Keratinocyte (primary cell): ENCODE data around the gene OR5K3.

ENCODE experiments used
- EZH2 ChIP-seq: IDR thresholded peaks from one replicate; pipeline ENCODE4 v1.6.1; 2012; ENCODE audit warnings: inconsistent platforms, mild to moderate bottlenecking, low read length, moderate library complexity
- TF ChIP-seq, protein P1 (sequence below), 3 experiments: IDR thresholded peaks in 1 of 3; conservative IDR thresholded peaks in 1 of 3; optimal IDR thresholded peaks in 1 of 3; 2 replicates in 2 of 3; 3 replicates in 1 of 3; pipeline versions ENCODE3 to v1.5.1; 2011; ENCODE audit warnings: low read length in 3 of 3, mild to moderate bottlenecking in 3 of 3, moderate library complexity in 2 of 3, control low read depth in 1 of 3, inconsistent platforms in 1 of 3; ENCODE audit not compliant: insufficient read depth in 2 of 3; ENCODE audit errors: extremely low read depth in 1 of 3

DNA sequence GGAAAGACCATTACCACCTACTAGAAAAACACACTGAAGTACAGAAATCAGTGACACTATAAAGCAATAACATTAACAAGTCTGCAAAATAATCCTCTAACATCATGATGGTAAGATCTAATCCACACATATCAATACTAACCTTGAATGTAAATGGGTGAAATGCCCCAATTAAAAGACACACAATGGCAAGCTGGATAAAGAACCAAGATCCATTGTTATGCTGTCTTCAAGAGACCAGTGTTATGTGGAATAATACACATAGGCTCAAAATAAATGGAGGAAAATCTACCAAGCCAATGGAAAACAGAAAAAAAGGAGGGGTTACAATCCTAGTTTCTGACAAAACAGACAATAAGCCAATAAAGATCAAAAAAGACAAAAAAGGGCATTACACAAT lies 13.5 kb downstream of the OR5K3 start:
- TF ChIP-seq, protein P1, sequence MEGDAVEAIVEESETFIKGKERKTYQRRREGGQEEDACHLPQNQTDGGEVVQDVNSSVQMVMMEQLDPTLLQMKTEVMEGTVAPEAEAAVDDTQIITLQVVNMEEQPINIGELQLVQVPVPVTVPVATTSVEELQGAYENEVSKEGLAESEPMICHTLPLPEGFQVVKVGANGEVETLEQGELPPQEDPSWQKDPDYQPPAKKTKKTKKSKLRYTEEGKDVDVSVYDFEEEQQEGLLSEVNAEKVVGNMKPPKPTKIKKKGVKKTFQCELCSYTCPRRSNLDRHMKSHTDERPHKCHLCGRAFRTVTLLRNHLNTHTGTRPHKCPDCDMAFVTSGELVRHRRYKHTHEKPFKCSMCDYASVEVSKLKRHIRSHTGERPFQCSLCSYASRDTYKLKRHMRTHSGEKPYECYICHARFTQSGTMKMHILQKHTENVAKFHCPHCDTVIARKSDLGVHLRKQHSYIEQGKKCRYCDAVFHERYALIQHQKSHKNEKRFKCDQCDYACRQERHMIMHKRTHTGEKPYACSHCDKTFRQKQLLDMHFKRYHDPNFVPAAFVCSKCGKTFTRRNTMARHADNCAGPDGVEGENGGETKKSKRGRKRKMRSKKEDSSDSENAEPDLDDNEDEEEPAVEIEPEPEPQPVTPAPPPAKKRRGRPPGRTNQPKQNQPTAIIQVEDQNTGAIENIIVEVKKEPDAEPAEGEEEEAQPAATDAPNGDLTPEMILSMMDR (optimal IDR thresholded peaks at IDR 0.05 in 1 of 3, IDR thresholded peaks at IDR 0.05 in 1 of 3, conservative IDR thresholded peaks at IDR 0.05 in 1 of 3; ENCODE audit: extremely low read depth in 1 of 3, insufficient read depth in 2 of 3, low read length in 3 of 3) = no peak
- no peak for TF ChIP-seq EZH2
